ENCODE results near the gene CCNL2. TPM values are rescaled to one million over a fixed set of nuclear protein-coding genes. Genes with fewer than 3 reads are reported as not detected.

Gene CCNL2
- total and polyA plus RNA-seq, 2 of the 13 experiments (the other 11 are each of a cell fraction or from before 2014, with no cell fraction given): 105 to 340 TPM

- TF ChIP-seq SIN3A (IDR thresholded peaks at IDR 0.05; ENCODE audit: borderline replicate concordance, low read depth, low read length) (no peak), RARG (CRISPR knock-in tag; IDR thresholded peaks at IDR 0.05; ENCODE audit: low read depth) (no peak), ZSCAN22 (CRISPR knock-in tag; IDR thresholded peaks at IDR 0.05) (no peak), RBM39 (IDR thresholded peaks at IDR 0.05; ENCODE audit: low read depth, low read length, poor library complexity, severe bottlenecking) (no peak), HNF1B (CRISPR knock-in tag; IDR thresholded peaks at IDR 0.05) (no peak), FOXC1 (CRISPR knock-in tag; IDR thresholded peaks at IDR 0.05; ENCODE audit: borderline replicate concordance) (no peak), ZNF431 (CRISPR knock-in tag; IDR thresholded peaks at IDR 0.05; ENCODE audit: borderline replicate concordance, low read depth) (no peak), RFX3 (CRISPR knock-in tag; IDR thresholded peaks at IDR 0.05) (no peak), HNRNPUL1 (IDR thresholded peaks at IDR 0.05; ENCODE audit: low read depth, low read length) (no peak), HOXA9 (CRISPR knock-in tag; IDR thresholded peaks at IDR 0.05; ENCODE audit: borderline replicate concordance) (no peak), ZFY (CRISPR knock-in tag; IDR thresholded peaks at IDR 0.05) (no peak), ZBTB20 (CRISPR knock-in tag; IDR thresholded peaks at IDR 0.05; ENCODE audit: borderline replicate concordance, low read depth) (no peak), PATZ1 (CRISPR knock-in tag; IDR thresholded peaks at IDR 0.05) (no peak), KIAA2018 (CRISPR knock-in tag; IDR thresholded peaks at IDR 0.05; ENCODE audit: borderline replicate concordance) (no peak), NR3C1 (CRISPR knock-in tag; IDR thresholded peaks at IDR 0.05) (no peak), ZNF75D (CRISPR knock-in tag; IDR thresholded peaks at IDR 0.05; ENCODE audit: borderline replicate concordance) (no peak), GABPB1 (CRISPR knock-in tag; IDR thresholded peaks at IDR 0.05) (peak; percentile 45), ZNF768 (CRISPR knock-in tag; IDR thresholded peaks at IDR 0.05) (no peak)
These were observed 1.2 kb downstream of the CCNL2 start (continued) for GRCh38 chr1:1397839-1398523.
